AG04449 (cell line): ENCODE data around the gene ARTN.
A peak's percentile ranks its signal among the peaks of the same experiment; 100 is the strongest.

Source experiments
- CTCF ChIA-PET: fragments of 350-600 bp; formaldehyde crosslinking; extraction: SDS; loops from one replicate; lab custom pipeline; 2021; ENCODE audit warnings: antibody characterized with exemption; lab: Yijun Ruan, JAX
- POLR2A ChIA-PET: fragments of 400-600, 350-600 bp; formaldehyde crosslinking; extraction: SDS; loops from one replicate; lab custom pipeline; 2020; ENCODE audit warnings: antibody characterized with exemption, inconsistent platforms; lab: Yijun Ruan, JAX
- DNase-seq: peaks from one replicate; pipeline ENCODE4 v3.0.0-alpha.2; 2010; ENCODE audit warnings: low read depth, low spot score
- H3K4me3 ChIP-seq: 2 replicates; pipeline ENCODE4 v1.5.1; 2011; ENCODE audit warnings: low read depth, mild to moderate bottlenecking, control low read depth, low read length
- CTCF ChIP-seq: IDR thresholded peaks from one replicate; pipeline ENCODE4 v1.5.1; 2011; ENCODE audit warnings: mild to moderate bottlenecking, moderate library complexity, low read length, control low read depth, inconsistent platforms; ENCODE audit not compliant: insufficient read depth; ENCODE audit errors: missing control alignments

ARTN gene

GRCh38 chr1:43977376-43978263 lies 44.0 kb downstream of the ARTN start:
- no peak for DNase-seq
- H3K4me3 ChIP-seq: no peak overlapping the region; the same call in 1 of the 2 replicates
- ChIA-PET POLR2A (interaction anchor here (1.2 kb wide), 1 partner anchor 8 kb away, joined by 4 read pairs; the partner anchor contains the start of gene DPH2), CTCF (interaction anchor here (1.0 to 8.7 kb wide), 4 partner anchors 28 to 212 kb away, joined by 3 to 71 read pairs (median 7); no protein-coding TSS in a partner anchor)
- TF ChIP-seq CTCF: no peak

GRCh38 chr1:43978264-43978550 lies 44.6 kb downstream of the ARTN start:
- ChIA-PET POLR2A (interaction anchor here (1.2 kb wide), 1 partner anchor 8 kb away, joined by 4 read pairs; the partner anchor contains the start of gene DPH2), CTCF (interaction anchor here (1.0 to 2.5 kb wide), 3 partner anchors 27 to 69 kb away, joined by 3 to 10 read pairs (median 4); no protein-coding TSS in a partner anchor)
- peak overlapping the region; percentile 69 for H3K4me3 ChIP-seq
- no peak for TF ChIP-seq CTCF
- no peak for DNase-seq

GRCh38 chr1:43978551-43979260 lies 45.1 kb downstream of the ARTN start, which contains the start of gene B4GALT2:
Gene B4GALT2 (plus strand): TSS chr1:43979210. CDS start chr1:43981161, 1,951 bp downstream.
- no peak for DNase-seq
- peak within 1 kb of the TSS; percentile 69 for H3K4me3 ChIP-seq
- CTCF ChIA-PET: interaction anchor here (1.0 to 2.5 kb wide), 3 partner anchors 26 to 69 kb away, joined by 3 to 10 read pairs (median 4); no protein-coding TSS in a partner anchor
- no peak for TF ChIP-seq CTCF
- POLR2A ChIA-PET: interaction anchor here (1.2 kb wide), 1 partner anchor 9 kb away, joined by 4 read pairs; the partner anchor contains the start of gene DPH2

GRCh38 chr1:43979261-43979527 lies 45.6 kb downstream of the ARTN start:
- peak overlapping the region; percentile 69 for H3K4me3 ChIP-seq
- DNase-seq: no peak
- TF ChIP-seq CTCF: no peak
- ChIA-PET CTCF (interaction anchor here (1.3 kb wide), 1 partner anchor 216 kb away, joined by 6 read pairs; no protein-coding TSS in a partner anchor), POLR2A (interaction anchor here (1.2 kb wide), 1 partner anchor 69 kb away, joined by 5 read pairs; no protein-coding TSS in a partner anchor)

- peak overlapping the region; percentile 69 for H3K4me3 ChIP-seq
Measured at GRCh38 chr1:43979528-43980254, 46.1 kb downstream of the ARTN start.

More at GRCh38 chr1:43979528-43980254, 46.1 kb downstream of the ARTN start:
- ChIA-PET CTCF (interaction anchor here (1.3 kb wide), 1 partner anchor 216 kb away, joined by 6 read pairs; no protein-coding TSS in a partner anchor), POLR2A (interaction anchor here (0.9 to 1.2 kb wide), 2 partner anchors 11 to 69 kb away, joined by 3 to 5 read pairs; no protein-coding TSS in a partner anchor)
- TF ChIP-seq CTCF: no peak
- DNase-seq: no peak
